ENCODE measurements around the gene CGB7.
"Not testable (repeated sequence)": the region's sequence is repeated elsewhere in the genome, so short reads cannot be mapped to it uniquely, and the experiment has no call there.

CGB7 gene

DNA sequence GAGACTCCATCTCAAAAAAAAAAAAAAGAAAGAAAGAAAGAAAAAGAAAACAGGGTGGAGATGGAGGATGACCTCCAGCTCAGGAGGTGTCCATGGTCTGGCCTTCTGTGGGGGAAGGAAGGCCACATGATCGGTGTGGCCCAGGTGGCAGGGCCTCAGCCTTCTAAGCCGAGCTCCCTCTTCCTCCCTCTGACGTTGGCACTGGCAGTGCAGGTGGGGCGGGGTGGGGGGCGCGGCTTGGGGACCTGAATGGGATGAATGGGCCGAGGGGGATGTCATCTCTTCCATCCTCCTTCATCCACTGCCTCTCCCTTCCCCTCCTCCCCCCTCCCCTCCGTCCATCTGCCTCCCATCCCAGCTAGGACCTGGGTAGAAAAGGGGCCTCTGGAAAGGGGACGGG lies 17.8 kb downstream of the CGB7 start:
- DNase-seq, result not testable (repeated sequence)

DNA sequence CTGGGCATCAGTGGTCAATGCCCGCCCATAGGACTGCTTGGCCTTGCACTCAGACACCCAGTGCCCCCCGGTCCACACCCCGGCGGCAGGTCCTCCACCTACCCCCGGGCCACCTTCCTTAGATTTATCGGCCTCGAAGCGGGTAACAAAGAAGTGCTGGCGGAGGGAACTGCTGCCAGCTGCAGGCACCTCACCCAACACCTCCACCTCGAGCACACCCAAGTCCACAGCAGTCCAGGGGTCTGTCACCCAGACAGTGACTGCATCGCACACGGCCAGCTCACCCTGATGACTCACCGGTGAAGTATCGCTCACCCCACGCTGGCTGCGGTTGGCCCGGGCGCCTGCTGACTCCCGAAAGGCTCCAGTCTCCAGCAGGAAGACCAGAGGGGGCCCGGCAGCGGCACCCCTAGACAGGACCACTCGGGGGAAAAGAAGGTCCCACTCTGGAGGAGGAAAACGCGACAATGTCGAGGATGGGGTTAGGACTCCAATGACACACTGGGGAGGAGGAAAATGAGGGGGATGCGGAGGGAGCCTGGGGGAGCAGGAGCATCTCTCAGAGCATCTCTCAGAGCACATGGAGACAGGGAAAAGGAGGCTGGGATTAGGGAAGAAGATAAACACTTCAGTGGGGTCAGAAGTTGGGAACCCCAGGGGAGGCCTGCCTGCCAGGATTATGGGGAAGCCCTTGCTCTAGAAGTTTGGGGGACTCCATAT lies 18.8 kb downstream of the CGB7 start:
- DNase-seq, result not testable (repeated sequence)

DNA sequence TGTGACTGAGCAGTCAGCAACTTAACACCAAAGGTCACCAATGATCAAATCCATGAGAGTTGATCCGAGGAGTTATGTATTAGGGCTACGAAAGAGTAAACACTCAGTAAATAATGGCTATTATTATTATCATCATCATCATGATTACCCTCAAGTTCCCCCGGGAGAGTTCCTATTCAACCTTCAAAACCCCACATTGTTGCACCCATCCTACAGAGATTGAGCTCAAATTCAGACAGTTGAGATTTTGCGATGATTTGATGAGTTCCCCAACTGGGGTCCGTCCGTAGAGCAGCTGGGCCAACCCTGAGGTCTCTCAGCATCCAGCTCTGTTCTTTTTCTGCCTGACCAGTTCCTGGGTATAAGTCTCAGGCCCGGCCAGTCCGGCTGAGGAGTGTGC lies 19.4 kb downstream of the CGB7 start:
- not testable (repeated sequence) for DNase-seq

DNA sequence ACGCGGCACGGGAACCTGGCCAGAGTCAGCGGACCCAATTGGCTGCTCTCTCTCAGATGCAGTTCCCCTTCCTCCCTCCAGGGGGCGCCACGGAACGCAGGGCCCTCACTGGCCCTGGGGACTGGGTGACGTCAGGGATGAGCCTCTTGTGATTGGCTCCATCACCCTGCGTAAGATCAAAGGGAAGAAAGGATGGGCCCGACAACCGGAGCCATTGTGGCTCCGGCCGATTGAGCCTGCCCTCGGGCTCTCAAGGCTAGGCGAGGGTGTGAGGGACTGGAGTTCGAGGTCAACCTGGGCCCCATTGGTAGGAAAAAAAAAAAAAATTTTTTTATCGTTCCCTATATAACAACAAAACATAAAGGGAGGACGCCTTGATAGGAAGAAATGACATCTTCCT lies 20.7 kb downstream of the CGB7 start, which contains the start of gene CGB1:
CGB1 (minus strand) TSS at position 81 of the 400 bp plus-strand sequence. CDS start 184 bp downstream, outside the sequence.
- DNase-seq, result not testable (repeated sequence)

DNA sequence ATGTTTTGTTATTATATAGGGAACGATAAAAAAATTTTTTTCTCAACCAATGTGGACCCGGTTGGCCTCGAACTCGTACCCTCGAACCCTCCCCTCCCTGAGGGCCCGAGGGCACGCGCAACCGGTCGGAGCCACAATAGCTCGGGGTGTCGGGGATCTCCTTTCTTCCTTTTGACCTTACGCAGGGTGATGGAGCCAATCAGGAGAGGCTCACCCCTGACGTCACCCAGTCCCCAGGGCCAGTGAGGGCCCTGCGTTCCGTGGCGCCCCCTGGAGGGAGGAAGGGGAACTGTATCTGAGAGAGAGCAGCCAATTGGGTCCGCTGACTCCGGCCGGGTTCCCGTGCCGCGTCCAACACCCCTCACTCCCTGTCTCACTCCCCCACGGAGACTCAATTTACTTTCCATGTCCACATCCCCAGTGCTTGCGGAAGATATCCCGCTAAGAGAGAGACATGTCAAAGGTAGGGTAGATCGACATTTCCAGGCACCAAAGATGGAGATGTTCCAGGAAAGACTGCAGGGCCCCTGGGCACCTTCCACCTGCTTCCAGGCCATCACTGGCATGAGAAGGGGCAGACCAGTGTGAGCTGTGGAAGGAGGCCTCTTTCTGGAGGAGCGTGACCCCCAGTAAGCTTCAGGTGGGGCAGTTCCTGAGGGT lies 25.8 kb downstream of the CGB7 start, which contains the start of gene CGB2:
CGB2 (plus strand) TSS at position 249 of the 660 bp plus-strand sequence; CDS start at position 455, 206 bp downstream.
- DNase-seq, result not testable (repeated sequence)

DNA sequence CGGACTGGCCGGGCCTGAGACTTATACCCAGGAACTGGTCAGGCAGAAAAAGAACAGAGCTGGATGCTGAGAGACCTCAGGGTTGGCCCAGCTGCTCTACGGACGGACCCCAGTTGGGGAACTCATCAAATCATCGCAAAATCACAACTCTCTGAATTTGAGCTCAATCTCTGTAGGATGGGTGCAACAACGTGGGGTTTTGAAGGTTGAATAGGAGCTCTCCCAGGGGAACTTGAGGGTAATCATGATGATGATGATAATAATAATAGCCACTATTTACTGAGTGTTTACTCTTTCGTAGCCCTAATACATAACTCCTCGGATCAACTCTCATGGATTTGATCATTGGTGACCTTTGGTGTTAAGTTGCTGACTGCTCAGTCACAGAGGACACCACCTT lies 27.2 kb downstream of the CGB7 start:
- not testable (repeated sequence) for DNase-seq

DNA sequence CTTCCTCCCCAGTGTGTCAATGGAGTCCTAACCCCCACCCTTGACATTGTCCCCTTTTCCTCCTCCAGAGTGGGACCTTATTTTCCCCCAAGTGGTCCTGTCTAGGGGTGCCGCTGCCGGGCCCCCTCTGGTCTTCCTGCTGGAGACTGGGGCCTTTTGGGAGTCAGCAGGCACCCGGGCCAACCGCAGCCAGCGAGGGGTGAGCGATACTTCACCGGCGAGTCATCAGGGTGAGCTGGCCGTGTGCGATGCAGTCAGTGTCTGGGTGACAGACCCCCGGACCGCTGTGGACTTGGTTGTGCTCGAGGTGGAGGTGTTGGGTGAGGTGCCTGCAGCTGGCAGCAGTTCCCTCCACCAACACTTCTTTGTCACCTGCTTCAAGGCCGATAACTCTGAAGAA lies 27.8 kb downstream of the CGB7 start:
- DNase-seq, result not testable (repeated sequence)

DNA sequence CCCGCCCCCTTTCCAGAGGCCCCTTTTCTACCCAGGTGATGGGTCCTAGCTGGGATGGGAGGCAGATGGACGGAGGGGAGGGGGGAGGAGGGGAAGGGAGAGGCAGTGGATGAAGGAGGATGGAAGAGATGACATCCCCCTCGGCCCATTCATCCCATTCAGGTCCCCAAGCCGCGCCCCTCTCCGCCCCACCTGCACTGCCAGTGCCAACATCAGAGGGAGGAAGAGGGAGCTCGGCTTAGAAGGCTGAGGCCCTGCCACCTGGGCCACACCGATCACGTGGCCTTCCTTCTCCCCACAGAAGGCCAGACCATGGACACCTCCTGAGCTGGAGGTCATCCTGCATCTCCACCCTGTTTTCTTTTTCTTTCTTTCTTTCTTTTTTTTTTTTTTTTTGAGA lies 28.9 kb downstream of the CGB7 start:
- not testable (repeated sequence) for DNase-seq

DNA sequence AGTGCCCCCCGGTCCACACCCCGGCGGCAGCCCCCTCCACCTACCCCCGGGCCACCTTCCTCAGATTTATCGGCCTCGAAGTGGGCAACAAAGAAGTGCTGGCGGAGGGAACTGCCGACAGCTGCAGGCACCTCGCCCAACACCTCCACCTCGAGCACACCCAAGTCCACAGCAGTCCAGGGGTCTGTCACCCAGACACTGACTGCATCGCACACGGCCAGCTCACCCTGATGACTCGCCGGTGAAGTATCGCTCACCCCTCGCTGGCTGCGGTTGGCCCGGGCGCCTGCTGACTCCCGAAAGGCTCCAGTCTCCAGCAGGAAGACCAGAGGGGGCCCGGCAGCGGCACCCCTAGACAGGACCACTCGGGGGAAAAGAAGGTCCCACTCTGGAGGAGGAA lies 31.9 kb downstream of the CGB7 start:
- DNase-seq, result not testable (repeated sequence)

DNA sequence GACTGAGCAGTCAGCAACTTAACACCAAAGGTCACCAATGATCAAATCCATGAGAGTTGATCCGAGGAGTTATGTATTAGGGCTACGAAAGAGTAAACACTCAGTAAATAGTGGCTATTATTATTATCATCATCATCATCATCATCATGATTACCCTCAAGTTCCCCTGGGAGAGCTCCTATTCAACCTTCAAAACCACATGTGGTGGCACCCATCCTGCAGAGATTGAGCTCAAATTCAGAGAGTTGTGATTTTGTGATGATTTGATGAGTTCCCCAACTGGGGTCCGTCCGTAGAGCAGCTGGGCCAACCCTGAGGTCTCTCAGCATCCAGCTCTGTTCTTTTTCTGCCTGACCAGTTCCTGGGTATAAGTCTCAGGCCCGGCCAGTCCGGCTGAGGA lies 32.5 kb downstream of the CGB7 start:
- DNase-seq, result not testable (repeated sequence)

DNA sequence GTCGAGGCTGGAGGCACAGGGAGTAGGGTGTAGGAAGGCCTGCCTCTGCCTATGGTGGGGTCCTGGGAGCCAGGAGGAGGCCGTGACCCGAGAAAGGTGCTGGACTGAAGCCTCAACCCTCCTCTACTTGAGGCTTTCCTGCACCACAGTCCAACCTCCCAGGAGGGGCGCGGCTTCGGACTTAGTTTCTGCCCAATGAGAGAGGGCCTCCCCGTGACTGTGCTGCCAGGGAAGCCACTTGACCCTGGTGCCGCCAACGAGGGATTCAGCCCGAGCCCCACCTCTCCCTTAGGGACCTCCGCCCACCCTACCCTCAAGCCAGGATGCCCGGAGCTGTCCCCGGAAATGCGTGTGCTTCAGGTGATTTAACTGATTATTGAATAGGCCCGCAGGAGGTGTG lies 33.3 kb downstream of the CGB7 start, which contains the start of gene CGB3:
CGB3 (minus strand) TSS at position 101 of the 400 bp plus-strand sequence. CDS start 362 bp downstream, outside the sequence.
- DNase-seq, result not testable (repeated sequence)

DNA sequence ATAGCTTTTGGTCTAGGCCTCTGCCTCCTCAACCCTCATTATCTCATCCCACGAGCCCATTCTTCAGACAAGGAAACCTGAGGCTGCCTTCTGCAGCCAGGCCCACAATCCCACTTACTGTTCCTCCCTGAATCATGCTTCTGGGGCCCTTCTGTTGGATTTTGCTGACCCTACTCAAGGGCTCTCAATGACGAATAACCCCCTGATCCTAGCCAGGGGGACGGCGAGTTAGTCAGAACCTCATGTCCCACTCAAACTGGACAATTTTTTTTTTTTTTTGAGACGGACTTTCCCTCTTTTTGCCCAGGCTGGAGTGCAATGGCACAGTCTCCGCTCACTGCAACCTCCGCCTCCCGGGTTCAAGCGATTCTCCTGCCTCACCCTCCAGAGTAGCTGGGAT lies 35.4 kb downstream of the CGB7 start:
- no peak for DNase-seq

DNA sequence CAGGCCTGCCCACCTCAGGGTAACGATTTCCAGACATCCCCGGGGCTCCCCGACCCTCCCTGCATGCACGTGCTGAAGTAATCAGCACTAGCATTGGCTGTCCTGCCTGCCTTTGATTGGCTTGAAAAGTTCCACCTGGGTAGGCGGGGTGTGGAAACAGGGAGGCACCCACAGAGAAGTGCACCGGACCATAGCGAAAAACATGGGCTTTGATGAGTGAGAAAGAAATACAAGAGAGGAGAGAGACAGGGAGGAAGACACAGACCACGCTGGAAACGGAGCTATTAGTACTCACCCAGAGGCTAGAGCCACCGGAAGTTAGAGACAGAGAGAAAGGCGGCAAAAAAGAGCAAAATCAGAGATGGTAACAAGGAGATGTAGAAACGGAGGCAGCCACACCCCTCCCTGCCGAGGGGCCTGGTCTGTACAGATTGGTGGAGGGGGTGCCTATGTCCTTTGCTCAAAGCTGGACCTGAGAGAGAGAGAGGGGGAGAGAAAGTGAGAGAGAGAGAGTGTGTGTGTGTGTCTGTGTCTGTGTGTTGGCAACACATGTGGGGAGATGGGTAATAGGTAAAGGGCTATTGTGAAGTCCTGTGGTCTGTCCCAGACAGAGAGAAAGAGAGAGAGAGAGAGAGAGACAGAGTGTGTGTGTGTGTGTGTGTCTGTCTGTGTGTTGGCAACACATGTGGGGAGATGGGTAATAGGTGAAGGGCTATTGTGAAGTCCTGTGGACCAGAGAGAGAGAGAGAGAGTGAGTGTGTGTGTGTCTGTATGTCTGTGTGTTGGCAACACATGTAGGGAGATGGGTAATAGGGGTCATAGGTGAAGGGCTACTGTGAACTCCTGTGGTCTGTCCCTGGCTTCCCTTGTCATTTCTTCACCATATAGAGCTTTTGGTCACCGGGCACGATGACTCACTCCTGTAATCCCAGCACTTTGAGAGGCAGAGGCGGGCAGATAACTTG lies 36.3 kb downstream of the CGB7 start:
- DNase-seq, result no peak

DNA sequence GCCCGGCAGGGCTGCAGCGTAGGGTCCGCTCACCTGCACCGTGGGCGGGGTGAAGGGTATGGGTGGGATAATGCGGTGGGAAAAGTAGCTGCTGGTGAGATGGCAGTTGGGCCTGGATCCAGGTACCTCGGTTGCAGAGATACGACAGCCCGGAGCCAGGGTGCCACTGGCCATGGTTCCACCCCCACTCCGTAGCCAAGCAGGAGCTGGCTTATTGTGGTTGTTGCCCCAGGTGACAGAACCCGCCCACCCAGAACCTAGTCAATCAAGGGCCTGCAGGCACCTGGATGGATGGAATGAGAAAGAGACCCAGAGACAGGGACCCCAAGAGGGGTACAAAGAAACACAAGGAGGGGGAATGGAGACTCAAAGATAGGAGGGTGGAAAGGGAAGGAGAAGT lies 37.2 kb downstream of the CGB7 start:
- DNase-seq, result no peak

DNA sequence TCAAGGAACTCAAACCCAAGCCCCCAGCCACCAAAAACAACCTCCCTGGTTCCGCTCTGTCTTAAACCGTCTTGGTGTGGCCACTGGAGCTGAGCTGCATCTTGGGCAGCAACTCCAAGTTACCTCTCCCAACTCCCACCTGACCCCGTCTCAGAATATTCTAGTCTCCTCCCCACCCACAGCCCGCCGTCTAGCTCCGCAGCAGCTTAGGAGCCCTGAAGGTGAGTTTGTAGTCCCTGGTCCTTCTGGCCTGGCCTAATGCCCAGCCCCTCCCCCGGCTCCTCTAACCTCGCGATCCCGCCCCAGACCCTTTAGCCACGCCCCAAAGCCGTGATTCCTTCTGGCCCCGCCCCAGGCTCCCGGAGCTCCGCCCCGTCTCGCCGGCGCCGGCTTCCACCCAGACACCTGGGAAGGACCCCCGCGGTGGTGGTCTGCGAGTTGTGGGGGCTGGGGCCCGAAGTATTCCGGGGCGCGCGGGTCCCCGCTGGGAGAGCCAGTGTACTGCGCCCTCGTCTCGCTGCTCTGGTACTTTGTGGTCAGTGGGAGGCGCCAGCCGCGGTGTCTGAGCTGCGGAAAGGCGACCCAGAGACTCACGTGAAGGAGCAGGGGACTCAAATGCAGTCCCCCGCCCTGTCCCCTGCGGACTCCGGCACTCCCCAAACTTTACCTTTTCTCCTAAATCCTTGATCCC lies 38.2 kb downstream of the CGB7 start:
- no peak for DNase-seq

DNA sequence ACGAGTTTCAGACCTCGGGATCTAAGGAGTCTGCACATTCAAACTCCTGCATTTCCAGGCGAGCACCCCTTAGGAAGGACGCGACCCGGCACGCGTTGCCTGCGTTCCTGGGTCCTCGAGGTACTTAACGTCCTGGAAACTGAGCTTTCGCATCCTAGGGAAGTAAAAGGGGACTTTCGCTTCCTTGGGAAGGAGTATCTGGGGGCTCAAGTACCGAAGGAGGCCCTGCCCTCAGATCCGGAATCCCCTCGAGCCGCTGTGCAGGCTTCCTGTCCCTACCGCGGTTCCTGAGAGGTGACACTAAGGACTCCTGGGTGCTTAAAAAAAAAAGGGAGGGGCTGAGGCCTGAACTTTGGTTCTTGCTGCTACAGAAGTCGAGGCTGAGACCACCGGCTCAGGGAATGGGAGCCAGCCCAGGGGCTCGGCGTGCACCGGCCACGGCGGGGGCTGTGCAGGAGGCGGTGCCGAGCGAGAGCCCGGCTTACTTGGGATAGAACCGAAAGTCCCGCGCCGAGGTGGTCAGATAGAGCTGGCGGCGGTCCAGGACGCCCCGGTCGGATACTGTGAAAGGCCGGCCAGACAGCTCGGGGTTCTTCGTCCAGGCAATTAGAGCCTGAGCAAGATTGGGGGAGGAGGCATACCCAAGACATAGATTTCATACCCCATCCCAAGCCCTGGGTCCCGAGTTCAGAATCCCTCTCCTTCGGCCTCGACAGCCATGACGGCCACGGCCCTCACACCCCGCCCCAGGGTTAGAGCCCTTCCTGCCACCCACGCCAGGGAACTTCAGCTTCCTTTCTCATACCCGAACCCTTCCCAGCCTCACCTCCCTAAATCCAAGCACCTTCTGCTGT lies 38.9 kb downstream of the CGB7 start:
- not testable (repeated sequence) for DNase-seq

DNA sequence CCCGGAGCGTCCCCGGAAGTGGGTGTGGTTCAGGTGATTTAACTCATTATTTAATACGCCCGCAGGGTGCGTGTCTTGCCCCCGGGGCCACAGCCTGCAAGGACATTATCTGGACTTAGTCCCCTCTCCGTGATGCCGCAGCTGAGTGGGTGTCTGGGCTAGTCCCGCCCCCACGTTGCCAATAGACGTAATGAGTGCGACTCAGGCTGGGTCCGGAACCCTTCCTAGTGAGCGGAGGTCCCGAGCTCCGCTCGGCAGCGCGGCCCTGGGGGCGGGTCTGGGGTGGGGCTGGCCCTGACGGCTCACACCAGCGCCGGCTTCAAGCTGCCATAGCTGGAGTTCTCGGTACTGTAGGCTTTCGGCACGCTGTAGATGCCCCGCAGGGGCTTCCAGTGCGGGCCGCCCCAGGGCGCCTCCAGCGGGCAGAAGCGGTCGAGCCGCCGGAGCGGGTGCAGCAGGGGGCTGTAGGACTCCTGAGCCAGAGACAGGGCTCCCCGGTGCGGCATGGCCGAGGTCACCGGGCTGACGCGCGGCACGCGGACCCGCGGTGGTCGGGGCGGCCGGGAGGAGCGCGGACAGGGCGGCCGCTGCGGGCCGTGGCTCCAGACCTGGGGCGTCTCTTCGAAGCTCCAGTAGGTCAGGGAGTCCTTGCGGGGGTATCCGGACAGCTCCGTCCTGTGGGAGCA lies 39.7 kb downstream of the CGB7 start:
- no peak for DNase-seq

DNA sequence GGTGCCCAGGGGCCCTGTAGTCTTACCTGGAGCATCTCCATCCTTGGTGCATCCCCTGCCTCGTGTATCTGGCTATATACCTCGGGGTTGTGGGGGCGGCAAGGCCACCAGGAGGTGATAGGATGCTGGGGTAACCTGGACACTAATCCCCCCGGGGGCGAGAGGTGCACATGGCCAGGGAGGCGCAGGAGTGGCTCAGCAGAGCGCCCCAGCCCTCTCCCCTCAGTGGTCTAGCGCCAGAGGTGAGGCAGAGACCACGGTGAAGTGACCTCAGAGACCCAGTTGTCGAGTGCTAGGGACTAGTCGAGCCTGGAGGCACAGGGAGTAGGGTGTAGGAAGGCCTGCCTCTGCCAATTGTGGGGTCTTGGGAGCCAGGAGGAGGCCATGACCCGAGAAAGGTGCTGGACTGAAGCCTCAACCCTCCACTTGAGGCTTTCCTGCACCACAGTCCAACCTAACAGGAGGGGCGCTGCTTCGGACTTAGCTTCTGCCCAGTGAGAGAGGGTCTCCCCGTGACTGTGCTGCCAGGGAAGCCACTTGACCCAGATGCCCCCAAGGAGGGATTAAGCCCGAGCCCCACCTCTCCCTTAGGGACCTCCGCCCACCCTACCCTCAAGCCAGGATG lies 40.4 kb downstream of the CGB7 start, which contains the start of gene LHB:
LHB (minus strand) TSS at position 51 of the 625 bp plus-strand sequence; CDS start at position 41, 10 bp downstream.
- DNase-seq, result no peak

DNA sequence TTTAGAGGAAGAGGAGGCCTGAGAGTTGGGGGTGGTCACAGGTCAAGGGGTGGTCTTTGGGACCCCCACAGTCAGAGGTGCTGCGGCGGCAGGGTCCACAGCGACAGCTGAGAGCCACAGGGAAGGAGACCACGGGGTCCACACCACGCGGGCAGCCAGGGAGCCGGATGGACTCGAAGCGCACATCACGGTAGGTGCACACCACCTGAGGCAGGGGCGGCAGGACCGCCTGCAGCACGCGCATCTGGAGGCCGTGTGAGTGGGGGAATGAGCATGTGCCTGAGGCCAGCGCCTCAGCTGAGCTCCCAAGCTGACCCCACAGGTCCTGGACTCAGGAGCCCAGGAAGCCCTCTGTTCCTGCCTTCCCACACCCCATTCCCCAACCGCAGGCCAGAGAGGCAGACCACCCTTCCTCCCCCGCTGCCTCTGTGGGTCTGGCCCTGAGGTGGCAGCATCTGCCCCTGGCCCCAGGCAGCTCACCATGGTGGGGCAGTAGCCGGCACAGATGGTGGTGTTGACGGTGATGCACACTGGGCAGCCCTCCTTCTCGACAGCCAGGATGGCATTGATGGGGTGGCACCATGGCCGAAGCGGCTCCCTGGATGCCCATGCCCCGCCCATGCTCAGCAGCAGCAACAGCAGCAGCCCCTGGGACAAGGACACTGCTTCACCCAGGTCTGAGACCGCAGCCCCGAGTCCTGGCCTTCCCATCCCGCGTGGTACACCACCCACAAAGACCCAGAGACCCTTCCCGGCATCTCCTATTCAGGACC lies 41.3 kb downstream of the CGB7 start:
- DNase-seq, result no peak

Measured in SIG-M5 (cell line).